RWPE1 (cell line): ENCODE measurements around the gene TSHZ2.

Source experiments
- CTCF ChIA-PET: fragments of 350-600 bp; sonication (Branson Sonifier 250); formaldehyde crosslinking; extraction: SDS; loops from one replicate; lab custom pipeline; 2021; lab: Yijun Ruan, JAX
- POLR2A ChIA-PET: fragments of 400-600 bp; formaldehyde crosslinking; extraction: SDS; loops from one replicate; lab custom pipeline; 2020; ENCODE audit warnings: antibody characterized with exemption; ENCODE audit not compliant: low non-redundant PET; lab: Yijun Ruan, JAX
- DNase-seq: peaks from one replicate; pipeline ENCODE4 v3.0.0; 2012; ENCODE audit warnings: low spot score
- H3K27ac ChIP-seq: fragments of 450-650 bp; 2 replicates; pipeline ENCODE4 v1.5.1; 2017
- CTCF ChIP-seq: fragments of 450-650 bp; conservative IDR thresholded peaks from 2 replicates; pipeline ENCODE4 v1.5.1; 2017; ENCODE audit warnings: low read depth, mild to moderate bottlenecking

TSHZ2 gene

DNA sequence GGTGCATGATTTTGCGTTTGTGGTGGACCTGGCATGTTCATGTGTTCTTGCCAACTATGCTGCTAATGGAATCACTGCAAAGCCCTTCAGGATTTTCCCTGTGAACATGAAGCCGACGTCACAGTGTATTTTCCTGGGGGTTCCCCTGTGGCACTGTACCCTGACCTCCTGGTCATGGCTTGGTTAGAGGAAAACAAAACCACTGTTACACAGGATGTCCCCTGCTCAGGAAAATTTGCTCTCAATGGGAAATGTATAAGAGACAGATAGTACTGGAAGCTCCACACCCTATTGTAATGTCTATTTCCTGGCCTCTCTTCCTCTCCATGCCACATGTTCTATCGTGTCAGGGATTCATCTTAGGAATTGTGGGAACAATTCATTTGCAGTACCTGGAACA is 19.7 kb downstream of the TSHZ2 start:
- ChIA-PET POLR2A (no interaction called here), CTCF (no interaction called here)

DNA sequence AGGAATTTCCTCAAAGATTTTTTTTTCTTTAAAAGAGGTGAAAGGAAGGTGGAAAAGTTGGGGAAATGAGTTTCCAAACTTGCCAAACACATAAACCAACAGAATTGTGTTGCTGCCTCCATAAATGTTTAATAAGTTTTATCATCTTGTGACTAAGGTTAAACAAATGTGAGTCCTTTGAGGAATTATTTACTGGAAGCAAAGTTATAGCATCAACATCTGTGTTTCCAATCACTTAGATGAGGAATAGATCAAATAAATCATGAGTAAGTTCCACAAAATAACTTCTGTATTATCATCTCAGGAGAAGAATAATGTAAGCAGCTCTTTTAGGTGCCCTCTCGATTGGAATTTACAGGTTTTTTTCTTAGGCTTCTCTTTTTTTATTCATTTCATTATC is 20.5 kb downstream of the TSHZ2 start:
- ChIA-PET CTCF (interaction anchor here (0.6 kb wide), 1 partner anchor 1318 kb away, joined by 3 read pairs; no protein-coding TSS in a partner anchor), POLR2A (no interaction called here)
- no peak for TF ChIP-seq CTCF
- DNase-seq = no peak
- no peak overlapping the region for H3K27ac ChIP-seq

More for the DNA sequence above, 19.7 kb downstream of the TSHZ2 start:
- no peak for DNase-seq
- no peak overlapping the region for H3K27ac ChIP-seq
- TF ChIP-seq CTCF = no peak

- H3K27ac ChIP-seq = no peak overlapping the region
- no peak for DNase-seq
- CTCF ChIA-PET = interaction anchor here (0.6 kb wide), 1 partner anchor 1319 kb away, joined by 3 read pairs; no protein-coding TSS in a partner anchor
- POLR2A ChIA-PET = no interaction called here
- TF ChIP-seq CTCF = no peak
Measured at GRCh38 chr20:52993076-52993475, 20.9 kb downstream of the TSHZ2 start.

- DNase-seq = no peak
- TF ChIP-seq CTCF = no peak
- ChIA-PET POLR2A (no interaction called here), CTCF (interaction anchor here (0.6 to 1.0 kb wide), 3 partner anchors 221 to 1198 kb away, joined by 3 to 4 read pairs (median 3); no protein-coding TSS in a partner anchor)
- no peak overlapping the region for H3K27ac ChIP-seq
Measured at GRCh38 chr20:52994184-52994970, 22.2 kb downstream of the TSHZ2 start.

DNA sequence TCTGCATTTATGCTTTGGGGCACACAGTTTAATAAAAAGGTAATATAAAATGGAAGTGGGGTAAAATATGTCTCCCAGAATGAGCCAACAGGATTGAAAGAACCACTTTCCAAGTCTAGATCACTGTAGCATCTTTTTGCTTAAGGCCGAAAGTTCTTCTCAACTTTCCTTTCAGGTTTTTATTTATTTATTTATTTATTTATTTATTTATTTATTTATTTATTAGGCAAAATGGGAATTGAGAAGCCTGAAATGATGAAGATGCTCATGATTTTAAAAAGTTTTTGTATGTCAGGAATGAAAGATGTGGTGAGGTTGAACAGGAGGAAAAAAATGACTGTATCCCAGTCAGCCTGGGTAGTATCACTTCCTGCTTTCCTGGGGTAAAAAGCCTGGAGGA is 24.0 kb downstream of the TSHZ2 start:
- ChIA-PET CTCF (interaction anchor here (0.7 to 0.9 kb wide), 2 partner anchors 21 to 753 kb away, joined by 3 to 8 read pairs; no protein-coding TSS in a partner anchor), POLR2A (no interaction called here)
- DNase-seq = no peak
- TF ChIP-seq CTCF = no peak
- no peak overlapping the region for H3K27ac ChIP-seq

- ChIA-PET CTCF (interaction anchor here (0.9 kb wide), 1 partner anchor 754 kb away, joined by 3 read pairs; no protein-coding TSS in a partner anchor), POLR2A (no interaction called here)
- no peak for TF ChIP-seq CTCF
- H3K27ac ChIP-seq = no peak overlapping the region
- no peak for DNase-seq
Measured at GRCh38 chr20:52996658-52997057, 24.5 kb downstream of the TSHZ2 start.
